K562 (cell line): ENCODE results near the gene TRPM4. TPM values are rescaled to one million over a fixed set of nuclear protein-coding genes. Genes with fewer than 3 reads are reported as not detected.
A peak's percentile ranks its signal among the peaks of the same experiment; 100 is the strongest.

Source experiments
- ARID4B ChIP-seq: sonication (generic); formaldehyde crosslinking; IDR thresholded peaks from 2 replicates; pipeline ENCODE4 v1.8.0; 2022; ENCODE audit warnings: mild to moderate bottlenecking, missing genetic modification reagents
- CC2D1A ChIP-seq: fragments of 450-650 bp; IDR thresholded peaks from 2 replicates; pipeline ENCODE4 v1.6.1; 2017; ENCODE audit warnings: mild to moderate bottlenecking
- CREB1 ChIP-seq, 2 experiments: sonication (generic) in 1 of 2; formaldehyde crosslinking in 1 of 2; IDR thresholded peaks; 2 replicates each; pipeline versions ENCODE4 v1.6.1 to v1.8.0; 2012 to 2022; ENCODE audit warnings: inconsistent platforms in 1 of 2, mild to moderate bottlenecking in 1 of 2, missing genetic modification reagents in 1 of 2, moderate library complexity in 1 of 2
- DNMT1 ChIP-seq: fragments of 450-650 bp; IDR thresholded peaks from 2 replicates; pipeline ENCODE4 v1.6.1; 2016; ENCODE audit warnings: antibody characterized with exemption, mild to moderate bottlenecking
- DPF2 ChIP-seq: fragments of 450-650 bp; IDR thresholded peaks from 2 replicates; pipeline ENCODE4 v1.6.1; 2016
- FOXA3 ChIP-seq, 2 experiments: fragments of 450-650 bp in 1 of 2; sonication (generic) in 1 of 2; formaldehyde crosslinking; IDR thresholded peaks in 1 of 2; conservative IDR thresholded peaks in 1 of 2; 2 replicates each; pipeline versions ENCODE4 v1.4.0 to v1.8.0; 2020 to 2022; ENCODE audit warnings: mild to moderate bottlenecking in 2 of 2, missing genetic modification reagents in 1 of 2
- GMEB1 ChIP-seq: fragments of 250-450 bp; sonication (Bioruptor Pico); IDR thresholded peaks from 2 replicates; pipeline ENCODE4 v1.4.0; 2020; ENCODE audit warnings: mild to moderate bottlenecking
- HDAC3 ChIP-seq: fragments of 450-650 bp; IDR thresholded peaks from 2 replicates; pipeline ENCODE4 v1.6.1; 2018; ENCODE audit warnings: borderline replicate concordance, mild to moderate bottlenecking, moderate library complexity; ENCODE audit not compliant: partially characterized antibody
- NCOR1 ChIP-seq: fragments of 450-650 bp; IDR thresholded peaks from 2 replicates; pipeline ENCODE4 v1.6.1; 2016; ENCODE audit warnings: mild to moderate bottlenecking, moderate library complexity
- PCBP2 ChIP-seq: fragments of 200-400 bp; formaldehyde crosslinking; IDR thresholded peaks from 2 replicates; pipeline ENCODE4 v1.6.1; 2018; ENCODE audit warnings: low read length, low read depth, mild to moderate bottlenecking, moderate library complexity; ENCODE audit not compliant: poor library complexity, severe bottlenecking
- POLR2AphosphoS2 ChIP-seq: IDR thresholded peaks from 2 replicates; pipeline ENCODE4 v1.6.1; 2012; ENCODE audit warnings: low read length, improper control_type of control experiment
- TCFL5 ChIP-seq: fragments of 250-450 bp; sonication (Bioruptor Pico); conservative IDR thresholded peaks from 2 replicates; pipeline ENCODE4 v1.6.1; 2021; ENCODE audit warnings: mild to moderate bottlenecking, moderate library complexity, matching md5 sums
- ZBTB33 ChIP-seq: sonication (generic); formaldehyde crosslinking; IDR thresholded peaks from 2 replicates; pipeline ENCODE4 v1.8.1; 2023; ENCODE audit warnings: mild to moderate bottlenecking, missing genetic modification reagents
- ZNF239 ChIP-seq: fragments of 250-450 bp; sonication (Bioruptor Pico); IDR thresholded peaks from 2 replicates; pipeline ENCODE4 v1.4.0; 2020; ENCODE audit warnings: mild to moderate bottlenecking
- ZNF518B ChIP-seq: fragments of 250-450 bp; sonication (Bioruptor Pico); IDR thresholded peaks from 2 replicates; pipeline ENCODE4 v1.5.0; 2021; ENCODE audit warnings: mild to moderate bottlenecking, moderate library complexity
- polyA plus RNA-seq, 8 experiments: library from polyadenylated mRNA; depleted of rRNA in 4 of 8; stranded (reverse) in 5 of 8; unstranded in 3 of 8; fragments of >200 nt; fragmentation: Nextera tagmentation in 2 of 8; fragmentation: Illumina TruSeq in 1 of 8; extraction: Ambion mirVana in 2 of 8; extraction: Trizol in 1 of 8; gene quantifications; 2 replicates each; pipeline versions ENCODE4 v1.2.1 to v1.2.3, GENCODE V29; 2011 to 2014; ENCODE audit warnings: inconsistent platforms in 1 of 8, missing spikeins in 1 of 8
- total RNA-seq, 7 experiments: library from RNA; depleted of rRNA in 6 of 7; stranded (reverse); fragments of >200 nt in 6 of 7; fragmentation: Illumina TruSeq in 2 of 7; extraction: Trizol in 2 of 7; gene quantifications; 2 replicates each; pipeline versions ENCODE4 v1.2.1 to v1.2.3, GENCODE V29; 2011 to 2021; ENCODE audit warnings: low replicate concordance in 1 of 7

TRPM4 gene
- total and polyA plus RNA-seq, 9 of the 15 experiments (the other 6 are each of a cell fraction or from before 2014, with no cell fraction given) = 6.5 to 45.4 (median 15.2) TPM

- TF ChIP-seq ZNF518B (no peak), GMEB1 (CRISPR knock-in tag) (no peak), POLR2AphosphoS2 (0 out of 2 replicates have a peak, but pooled peaks have one; percentile 38), DPF2 (no peak), FOXA3 (CRISPR knock-in tag; conservative IDR thresholded peaks at IDR 0.05 in 1 of 2, IDR thresholded peaks at IDR 0.05 in 1 of 2) (no peak), CC2D1A (peak; percentile 51; the same call in 1 of the 2 replicates), ZNF239 (CRISPR knock-in tag) (no peak), TCFL5 (CRISPR knock-in tag) (no peak), DNMT1 (no peak), ZBTB33 (peak; percentile 98), ARID4B (no peak), HDAC3 (no peak), NCOR1 (no peak), CREB1 (IDR thresholded peaks at IDR 0.05) (peak; percentile 56), CREB1 (CRISPR knock-in tag; IDR thresholded peaks at IDR 0.05) (no peak), PCBP2 (no peak)
Observed at GRCh38 chr19:49210108-49210900, 52.7 kb downstream of the TRPM4 start (continued).
